ENCODE measurements around the gene TNNI3K. TPM values are rescaled to one million over a fixed set of nuclear protein-coding genes. Genes with fewer than 3 reads are reported as not detected.

Gene TNNI3K
- total and polyA plus RNA-seq, 2 of the 8 experiments (the other 6 are each of a cell fraction or from before 2014, with no cell fraction given), result 0.41 to 0.48 TPM

DNA sequence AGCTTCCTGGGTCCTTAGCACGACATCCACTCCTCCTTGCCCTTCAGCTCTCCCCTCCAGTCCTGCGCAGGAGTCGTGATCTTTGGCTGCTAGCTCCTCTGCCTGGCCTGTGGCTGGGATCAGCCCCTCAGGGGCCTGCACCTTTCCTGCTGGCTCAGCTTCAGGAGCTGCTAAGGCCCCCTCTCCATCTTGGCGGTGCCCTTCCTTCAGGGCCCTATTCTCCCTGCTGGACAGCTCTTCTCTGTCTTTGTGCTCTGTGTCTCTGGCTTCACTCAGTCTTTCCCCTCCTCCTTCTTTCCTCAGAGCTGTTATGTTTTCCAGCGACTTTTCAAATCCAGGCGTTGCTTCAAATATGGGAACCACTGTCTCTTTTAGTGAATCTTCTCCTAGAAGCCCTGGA is 336.7 kb downstream of the TNNI3K start:
- no peaks in the 10 kb centered on the region for H3K79me2 ChIP-seq (ENCODE audit: control insufficient read depth in 1 of 2, insufficient read depth in 2 of 2, low read length in 2 of 2)
- H2BK5ac ChIP-seq (ENCODE audit: low read depth, low read length), result peak overlapping the region; percentile 81
- FAIRE-seq (no peak), DNase-seq (ENCODE audit: low read depth in 1 of 2, low spot score in 2 of 2) (no peak)
- H4K8ac ChIP-seq (ENCODE audit: extremely low read depth, insufficient read depth, low read length), result no peak overlapping the region
- H3K9me3 ChIP-seq (ENCODE audit: insufficient read depth in 2 of 2, low read depth in 1 of 2, low read length in 1 of 2), result no peaks in the 10 kb centered on the region
- H3K18ac ChIP-seq (ENCODE audit: extremely low read depth, low read length), result no peak overlapping the region; the same call in 1 of the 2 replicates
- H3K14ac ChIP-seq (ENCODE audit: insufficient read length), result no peak overlapping the region
- H3K79me1 ChIP-seq (ENCODE audit: low read depth, low read length), result no peaks in the 10 kb centered on the region
- H2BK12ac ChIP-seq (ENCODE audit: low read depth, low read length), result no peak overlapping the region
- no peak overlapping the region for H3K56ac ChIP-seq (replicated peaks; ENCODE audit: insufficient read length, low read depth, low read length)
- no peak overlapping the region for H2AK5ac ChIP-seq (ENCODE audit: low read depth, low read length)
- no peak overlapping the region for H3K23ac ChIP-seq (ENCODE audit: insufficient read length)
- no peaks in the 10 kb centered on the region for H3K27me3 ChIP-seq (replicated peaks in 1 of 4; ENCODE audit: control insufficient read depth in 3 of 4, extremely low read depth in 1 of 4, insufficient read depth in 3 of 4, low read length in 3 of 4)
- no peak overlapping the region for H3K9ac ChIP-seq (replicated peaks in 1 of 4; ENCODE audit: extremely low read depth in 1 of 4, low read depth in 3 of 4, low read length in 3 of 4)
- no peak overlapping the region for H2BK120ac ChIP-seq (replicated peaks; ENCODE audit: low read depth, low read length)
- H3K36me3 ChIP-seq (ENCODE audit: control insufficient read depth in 2 of 4, insufficient read depth in 4 of 4, low read length in 3 of 4), result no peaks in the 10 kb centered on the region
- no peaks in the 10 kb centered on the region for H4K20me1 ChIP-seq (replicated peaks in 1 of 2; ENCODE audit: control insufficient read depth in 1 of 2, insufficient read depth in 2 of 2, low read length in 2 of 2)
- peak overlapping the region; percentile 33; the same call in 1 of the 2 replicates for H2AFZ ChIP-seq (ENCODE audit: low read length)
- WGBS, 2 experiments (ENCODE audit: extremely low coverage in 1 of 2, insufficient coverage in 1 of 2, insufficient read length in 1 of 2, insufficient replicate concordance in 2 of 2, low coverage in 1 of 2, low lambda C conversion rate in 2 of 2, missing lambda C conversion rate in 1 of 2), result 84% methylated on average over 6 of the region's 6 CpGs; no CpG with 5 or more reads in 1 of the 2 experiments
- no peak overlapping the region for H3K4me3 ChIP-seq (ENCODE audit: extremely low read depth in 1 of 4, insufficient read depth in 2 of 4, low read depth in 3 of 4, low read length in 4 of 4)
- no peak overlapping the region for H3K27ac ChIP-seq (ENCODE audit: low read depth, low read length)
- no peak overlapping the region for H3K4ac ChIP-seq (replicated peaks; ENCODE audit: insufficient read length, low read depth, low read length)
- H3K23me2 ChIP-seq (ENCODE audit: low read depth, low read length), result no peaks in the 10 kb centered on the region
- H3K4me2 ChIP-seq (ENCODE audit: insufficient read depth in 1 of 2, low read depth in 2 of 2, low read length in 2 of 2), result no peak overlapping the region
- H3K4me1 ChIP-seq (replicated peaks in 1 of 4; ENCODE audit: control insufficient read depth in 3 of 4, insufficient read depth in 4 of 4, low read length in 3 of 4), result peaks cover 0 to 7% (median 2%) of the 10 kb centered on the region in 4 experiments; a peak in 5 of 7 replicates
- no peak overlapping the region for H2BK20ac ChIP-seq (ENCODE audit: low read length)
- no peak overlapping the region for H2BK15ac ChIP-seq (ENCODE audit: low read length)
- no peak overlapping the region for H4K91ac ChIP-seq (replicated peaks; ENCODE audit: insufficient read length, low read length)
- ChIA-PET CTCF (ENCODE audit: partially characterized antibody) (interaction anchor here (0.8 kb wide), 1 partner anchor 17 kb away, joined by 3 read pairs; no protein-coding TSS in a partner anchor), POLR2A (ENCODE audit: partially characterized antibody) (no interaction called here)
- no peak overlapping the region for H4K5ac ChIP-seq (ENCODE audit: insufficient read length, low read depth, low read length)
- no peak for TF ChIP-seq NRF1 (IDR thresholded peaks at IDR 0.05; ENCODE audit: low read depth, low read length)
- TF ChIP-seq CTBP2 (IDR thresholded peaks at IDR 0.05; ENCODE audit: borderline replicate concordance, insufficient read depth, insufficient read length, low read length), result no peak
- no peak for TF ChIP-seq ZNF274 (IDR thresholded peaks at IDR 0.05; ENCODE audit: borderline replicate concordance, extremely low read depth, low read length)
- TF ChIP-seq, protein P1, sequence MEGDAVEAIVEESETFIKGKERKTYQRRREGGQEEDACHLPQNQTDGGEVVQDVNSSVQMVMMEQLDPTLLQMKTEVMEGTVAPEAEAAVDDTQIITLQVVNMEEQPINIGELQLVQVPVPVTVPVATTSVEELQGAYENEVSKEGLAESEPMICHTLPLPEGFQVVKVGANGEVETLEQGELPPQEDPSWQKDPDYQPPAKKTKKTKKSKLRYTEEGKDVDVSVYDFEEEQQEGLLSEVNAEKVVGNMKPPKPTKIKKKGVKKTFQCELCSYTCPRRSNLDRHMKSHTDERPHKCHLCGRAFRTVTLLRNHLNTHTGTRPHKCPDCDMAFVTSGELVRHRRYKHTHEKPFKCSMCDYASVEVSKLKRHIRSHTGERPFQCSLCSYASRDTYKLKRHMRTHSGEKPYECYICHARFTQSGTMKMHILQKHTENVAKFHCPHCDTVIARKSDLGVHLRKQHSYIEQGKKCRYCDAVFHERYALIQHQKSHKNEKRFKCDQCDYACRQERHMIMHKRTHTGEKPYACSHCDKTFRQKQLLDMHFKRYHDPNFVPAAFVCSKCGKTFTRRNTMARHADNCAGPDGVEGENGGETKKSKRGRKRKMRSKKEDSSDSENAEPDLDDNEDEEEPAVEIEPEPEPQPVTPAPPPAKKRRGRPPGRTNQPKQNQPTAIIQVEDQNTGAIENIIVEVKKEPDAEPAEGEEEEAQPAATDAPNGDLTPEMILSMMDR (IDR thresholded peaks at IDR 0.05; ENCODE audit: control extremely low read depth in 1 of 3, insufficient read depth in 1 of 3, low read depth in 1 of 3, low read length in 3 of 3), result no peak
- TF ChIP-seq CBX8 (IDR thresholded peaks at IDR 0.05; ENCODE audit: borderline replicate concordance, low read depth, low read length), result no peak
- TF ChIP-seq EP300 (IDR thresholded peaks at IDR 0.05; ENCODE audit: borderline replicate concordance in 1 of 2, low read depth in 2 of 2, low read length in 2 of 2), result no peak
- no peak for TF ChIP-seq MAFK (IDR thresholded peaks at IDR 0.05; ENCODE audit: low read depth, low read length)
- TF ChIP-seq KDM4A (IDR thresholded peaks at IDR 0.05; ENCODE audit: low read depth, low read length, severe bottlenecking), result no peak
- TF ChIP-seq BACH1 (IDR thresholded peaks at IDR 0.05; ENCODE audit: low read length), result no peak
- no peak for TF ChIP-seq SP2 (IDR thresholded peaks at IDR 0.05; ENCODE audit: low read length)
- TF ChIP-seq SIX5 (IDR thresholded peaks at IDR 0.05; ENCODE audit: low read depth, low read length), result no peak
- no peak for TF ChIP-seq POU5F1 (IDR thresholded peaks at IDR 0.05; ENCODE audit: low read depth, low read length)

Data from H1 (cell line).